ENCODE results near the gene PLAC1. TPM values are rescaled to one million over a fixed set of nuclear protein-coding genes. Genes with fewer than 3 reads are reported as not detected.

Gene PLAC1, protein sequence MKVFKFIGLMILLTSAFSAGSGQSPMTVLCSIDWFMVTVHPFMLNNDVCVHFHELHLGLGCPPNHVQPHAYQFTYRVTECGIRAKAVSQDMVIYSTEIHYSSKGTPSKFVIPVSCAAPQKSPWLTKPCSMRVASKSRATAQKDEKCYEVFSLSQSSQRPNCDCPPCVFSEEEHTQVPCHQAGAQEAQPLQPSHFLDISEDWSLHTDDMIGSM
- 0.19 TPM in 1 of 2 replicates, not detected in the other for total RNA-seq

DNA sequence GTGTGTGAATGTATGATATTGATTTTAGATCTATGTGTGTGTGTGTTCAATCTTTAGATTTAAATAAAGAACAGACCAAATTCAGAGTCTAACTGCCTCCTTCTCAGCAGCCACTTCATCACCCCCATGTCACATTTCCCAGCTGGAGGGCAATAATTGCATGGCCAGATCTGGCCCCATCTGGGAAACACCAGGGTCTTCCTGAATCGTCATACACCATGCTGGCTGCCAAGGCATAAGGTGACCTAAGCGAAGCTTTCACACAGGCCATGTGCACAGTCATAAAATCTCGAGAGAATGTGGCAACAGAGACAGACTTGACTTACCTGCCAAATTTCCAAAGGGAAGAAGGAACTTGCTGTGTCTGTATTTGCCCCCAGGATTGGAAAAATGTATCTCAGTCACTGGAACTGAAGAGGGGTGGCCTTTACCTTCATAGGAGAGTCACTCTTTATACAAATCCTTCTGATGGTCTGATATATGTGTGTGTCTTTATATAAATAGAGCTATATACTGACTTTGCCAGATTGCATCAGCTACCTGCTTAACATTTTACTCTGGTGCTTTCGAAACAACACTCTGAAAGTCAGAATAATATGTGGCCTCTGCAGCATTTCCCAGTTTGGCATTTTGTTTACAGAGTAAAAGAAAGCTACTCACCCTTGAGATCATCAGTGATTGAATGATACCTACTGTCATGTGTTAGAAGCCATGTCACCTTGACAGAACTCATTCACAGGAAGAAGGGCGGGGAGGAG, at the start of gene PLAC1:
Gene PLAC1, minus strand, starts transcription at position 470 of the 758 bp plus-strand sequence. CDS start 91,789 bp downstream, outside the sequence.

Other genes with a start within 250 kb of the PLAC1 start
- gene HPRT1, start 198.3 kb downstream of the PLAC1 start, total RNA-seq: 14.8 and 33.0 TPM in 2 replicates
- 5.8 and 6.9 TPM in 2 replicates for gene PABIR2, start 138.7 kb upstream of the PLAC1 start, total RNA-seq

Data from endothelial cell of coronary artery (primary cell).